GM19328 (cell line): ENCODE measurements around the gene ARMCX4.
"Not testable (repeated sequence)": the region's sequence is repeated elsewhere in the genome, so short reads cannot be mapped to it uniquely, and the experiment has no call there.

Experiments
- ATAC-seq: cut with Tn5 transposase; IDR thresholded peaks from one replicate; pipeline ENCODE4 v1.9.1; 2021; ENCODE audit warnings: mild to moderate bottlenecking, moderate library complexity; ENCODE audit not compliant: unreplicated experiment

Gene ARMCX4

GRCh38 chrX:101485212-101485949 lies at the start of gene ARMCX4:
Gene ARMCX4 (plus strand): TSS chrX:101485456. CDS start chrX:101488590, 3,134 bp downstream.
- ATAC-seq, result no peak

- no peak for ATAC-seq
These were observed 43.2 kb upstream of the ARMCX4 start for GRCh38 chrX:101442085-101442484.

GRCh38 chrX:101449279-101449678 lies 36.0 kb upstream of the ARMCX4 start:
- ATAC-seq, result no peak

GRCh38 chrX:101450085-101450484 lies 35.2 kb upstream of the ARMCX4 start:
- no peak for ATAC-seq

- ATAC-seq, result no peak
These were observed 34.3 kb upstream of the ARMCX4 start for GRCh38 chrX:101450961-101451360.

- no peak for ATAC-seq
These were observed 33.2 kb upstream of the ARMCX4 start for GRCh38 chrX:101452056-101452455.

- no peak for ATAC-seq
These were observed 24.6 kb upstream of the ARMCX4 start for GRCh38 chrX:101460669-101461068.

- no peak for ATAC-seq
These were observed 22.4 kb upstream of the ARMCX4 start for GRCh38 chrX:101462892-101463291.

- no peak for ATAC-seq
These were observed 6.9 kb upstream of the ARMCX4 start for GRCh38 chrX:101478366-101478765.

GRCh38 chrX:101482296-101482695 lies 3.0 kb upstream of the ARMCX4 start:
- no peak for ATAC-seq

GRCh38 chrX:101483705-101484104 lies 1.6 kb upstream of the ARMCX4 start:
- no peak for ATAC-seq

- no peak for ATAC-seq
These were observed 1.1 kb upstream of the ARMCX4 start for GRCh38 chrX:101484135-101484534.

- no peak for ATAC-seq
These were observed 3.5 kb downstream of the ARMCX4 start for GRCh38 chrX:101488796-101489195.

GRCh38 chrX:101491943-101492342 lies 6.7 kb downstream of the ARMCX4 start:
- ATAC-seq, result no peak

- no peak for ATAC-seq
These were observed 8.0 kb downstream of the ARMCX4 start for GRCh38 chrX:101493225-101493624.

GRCh38 chrX:101502929-101503328 lies 17.7 kb downstream of the ARMCX4 start:
- not testable (repeated sequence) for ATAC-seq

GRCh38 chrX:101507372-101507771 lies 22.1 kb downstream of the ARMCX4 start:
- ATAC-seq, result no peak

- no peak for ATAC-seq
These were observed 22.7 kb downstream of the ARMCX4 start for GRCh38 chrX:101507986-101508385.

- ATAC-seq, result no peak
These were observed 45.7 kb downstream of the ARMCX4 start for GRCh38 chrX:101530944-101531343.
